Ovary (tissue), 3 donors: ENCODE measurements around the gene MESP1.

Experiments used
- EP300 ChIP-seq: sonication (generic); formaldehyde crosslinking; IDR thresholded peaks from one replicate; pipeline ENCODE4 v1.6.1; 2017; ENCODE audit warnings: antibody characterized with exemption
- TF ChIP-seq, protein P1 (sequence below), 3 donors: fragments of 450-650 bp in 2 of 3; fragments of 200-600 bp in 1 of 3; IDR thresholded peaks; one replicate each; pipeline versions ENCODE4 v1.5.1 to v1.8.0; 2016 to 2022; ENCODE audit warnings: antibody characterized with exemption in 3 of 3, mild to moderate bottlenecking in 1 of 3
- donor health status: DM: no; HTN: no; CAD: no.

DNA sequence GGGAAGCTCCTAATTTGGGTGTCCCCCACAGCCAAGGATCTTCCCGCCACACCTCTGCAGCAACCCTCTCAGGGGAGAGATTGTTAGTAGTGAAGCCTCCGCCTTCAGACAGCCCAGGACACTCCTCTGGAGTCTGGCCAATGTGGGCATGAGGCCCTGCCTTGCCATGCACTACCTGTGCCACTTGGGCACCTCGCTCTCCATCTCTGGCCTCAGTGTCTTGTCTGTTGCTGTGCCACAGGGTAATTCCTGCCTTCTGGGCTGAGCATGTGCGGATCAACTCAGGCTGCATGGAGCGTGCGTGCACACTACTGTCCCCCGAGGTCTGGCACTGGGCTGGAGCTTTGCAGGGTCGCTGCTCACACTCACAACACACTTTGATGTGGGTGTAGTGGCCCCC is 7.9 kb upstream of the MESP1 start:
- TF ChIP-seq, protein P1, sequence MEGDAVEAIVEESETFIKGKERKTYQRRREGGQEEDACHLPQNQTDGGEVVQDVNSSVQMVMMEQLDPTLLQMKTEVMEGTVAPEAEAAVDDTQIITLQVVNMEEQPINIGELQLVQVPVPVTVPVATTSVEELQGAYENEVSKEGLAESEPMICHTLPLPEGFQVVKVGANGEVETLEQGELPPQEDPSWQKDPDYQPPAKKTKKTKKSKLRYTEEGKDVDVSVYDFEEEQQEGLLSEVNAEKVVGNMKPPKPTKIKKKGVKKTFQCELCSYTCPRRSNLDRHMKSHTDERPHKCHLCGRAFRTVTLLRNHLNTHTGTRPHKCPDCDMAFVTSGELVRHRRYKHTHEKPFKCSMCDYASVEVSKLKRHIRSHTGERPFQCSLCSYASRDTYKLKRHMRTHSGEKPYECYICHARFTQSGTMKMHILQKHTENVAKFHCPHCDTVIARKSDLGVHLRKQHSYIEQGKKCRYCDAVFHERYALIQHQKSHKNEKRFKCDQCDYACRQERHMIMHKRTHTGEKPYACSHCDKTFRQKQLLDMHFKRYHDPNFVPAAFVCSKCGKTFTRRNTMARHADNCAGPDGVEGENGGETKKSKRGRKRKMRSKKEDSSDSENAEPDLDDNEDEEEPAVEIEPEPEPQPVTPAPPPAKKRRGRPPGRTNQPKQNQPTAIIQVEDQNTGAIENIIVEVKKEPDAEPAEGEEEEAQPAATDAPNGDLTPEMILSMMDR (IDR thresholded peaks at IDR 0.05): no peak
- TF ChIP-seq EP300: no peak
